COLO668 (cell line): Measurements from ENCODE around the gene JTB.

Experiments used
- DNase-seq: peaks from one replicate; lab custom pipeline; 2025; ENCODE audit not compliant: unreplicated experiment; lab: John Stamatoyannopoulos, UW

The JTB gene

DNA sequence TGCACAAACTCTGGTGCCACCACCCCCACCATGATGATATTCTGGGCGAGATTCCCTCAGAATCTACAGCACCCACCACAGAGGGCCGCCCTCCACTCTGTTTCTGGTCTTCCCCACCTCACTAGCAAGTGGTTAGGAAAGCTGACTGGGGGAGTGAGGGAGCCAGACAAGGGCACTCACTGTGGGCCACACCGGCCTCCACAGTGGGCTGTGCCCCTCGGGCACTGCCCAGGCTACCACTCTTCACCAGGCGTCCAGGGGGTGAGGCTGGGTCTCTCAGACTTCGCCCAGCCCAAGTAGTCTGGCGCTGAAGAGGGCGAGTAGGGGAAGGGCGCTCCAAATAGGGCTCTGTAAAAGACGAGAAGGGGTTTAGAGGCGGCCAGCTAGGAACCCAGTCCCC lies 43.5 kb downstream of the JTB start:
- no peak for DNase-seq

DNA sequence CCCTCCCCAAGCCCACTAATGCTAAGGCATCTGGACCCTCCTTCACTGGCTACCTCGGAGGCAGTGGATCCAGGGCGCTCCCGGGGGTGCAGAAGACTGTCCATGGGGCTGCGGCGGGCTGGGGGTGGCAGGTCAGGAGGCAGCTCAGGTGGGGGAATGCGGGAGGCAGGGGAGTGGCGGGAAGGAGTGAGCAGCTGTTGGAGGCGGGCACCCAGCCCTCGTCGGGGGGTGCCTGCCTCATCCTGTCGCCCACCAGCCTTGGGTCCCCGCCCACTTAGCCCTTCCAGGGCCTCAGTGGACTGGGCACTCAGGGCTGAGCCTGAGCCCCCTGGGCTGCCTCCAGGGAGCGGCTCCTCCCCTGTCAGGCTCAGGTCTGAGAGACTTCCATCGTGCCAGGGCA lies 44.0 kb downstream of the JTB start:
- no peak for DNase-seq

DNA sequence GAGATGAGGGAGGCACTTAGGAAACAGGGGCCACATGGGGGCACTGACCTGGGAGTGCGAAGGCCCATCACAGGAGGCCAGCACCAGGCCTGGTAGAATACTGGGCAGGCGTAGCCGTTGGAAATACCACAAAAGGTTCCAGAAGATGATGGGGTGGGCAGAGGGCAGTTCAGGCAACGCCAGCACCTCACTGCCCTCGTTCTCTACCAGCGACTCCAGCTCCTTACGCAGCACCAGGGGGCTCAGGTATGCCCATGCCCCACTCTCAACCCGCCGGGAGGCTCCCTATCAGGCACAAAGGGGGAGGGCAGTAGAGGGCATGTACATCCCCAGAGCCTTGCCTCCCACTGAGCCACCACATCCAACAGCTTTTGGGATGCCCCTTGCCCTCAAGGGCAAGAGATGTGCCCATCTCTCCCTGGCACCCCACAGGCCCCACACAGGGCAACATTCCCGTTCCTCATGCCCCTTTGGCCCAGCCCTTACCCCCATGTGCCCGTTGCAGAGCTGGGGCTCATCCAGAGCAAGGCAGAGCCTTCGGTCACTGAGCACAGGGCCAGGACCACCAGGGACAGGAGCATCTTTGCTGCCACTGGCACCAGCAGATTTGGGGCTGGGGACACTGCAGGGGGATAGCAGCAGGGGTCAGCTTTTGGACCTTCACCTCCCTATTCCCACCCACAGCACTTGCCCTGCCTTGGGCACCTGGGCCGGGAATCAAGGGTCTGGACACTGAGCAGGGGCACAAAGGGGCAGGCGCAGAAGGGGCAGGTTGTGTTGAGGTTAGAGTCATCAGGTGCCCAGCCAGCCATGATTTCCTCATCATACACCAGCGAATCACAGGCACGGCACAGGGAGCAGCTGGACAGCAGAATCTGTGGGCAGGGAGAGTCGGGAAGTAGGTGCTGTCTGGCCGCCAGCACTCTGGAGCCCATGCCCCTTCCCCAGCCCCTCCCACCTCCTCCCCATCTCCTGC lies 45.0 kb downstream of the JTB start:
- DNase-seq = no peak

DNA sequence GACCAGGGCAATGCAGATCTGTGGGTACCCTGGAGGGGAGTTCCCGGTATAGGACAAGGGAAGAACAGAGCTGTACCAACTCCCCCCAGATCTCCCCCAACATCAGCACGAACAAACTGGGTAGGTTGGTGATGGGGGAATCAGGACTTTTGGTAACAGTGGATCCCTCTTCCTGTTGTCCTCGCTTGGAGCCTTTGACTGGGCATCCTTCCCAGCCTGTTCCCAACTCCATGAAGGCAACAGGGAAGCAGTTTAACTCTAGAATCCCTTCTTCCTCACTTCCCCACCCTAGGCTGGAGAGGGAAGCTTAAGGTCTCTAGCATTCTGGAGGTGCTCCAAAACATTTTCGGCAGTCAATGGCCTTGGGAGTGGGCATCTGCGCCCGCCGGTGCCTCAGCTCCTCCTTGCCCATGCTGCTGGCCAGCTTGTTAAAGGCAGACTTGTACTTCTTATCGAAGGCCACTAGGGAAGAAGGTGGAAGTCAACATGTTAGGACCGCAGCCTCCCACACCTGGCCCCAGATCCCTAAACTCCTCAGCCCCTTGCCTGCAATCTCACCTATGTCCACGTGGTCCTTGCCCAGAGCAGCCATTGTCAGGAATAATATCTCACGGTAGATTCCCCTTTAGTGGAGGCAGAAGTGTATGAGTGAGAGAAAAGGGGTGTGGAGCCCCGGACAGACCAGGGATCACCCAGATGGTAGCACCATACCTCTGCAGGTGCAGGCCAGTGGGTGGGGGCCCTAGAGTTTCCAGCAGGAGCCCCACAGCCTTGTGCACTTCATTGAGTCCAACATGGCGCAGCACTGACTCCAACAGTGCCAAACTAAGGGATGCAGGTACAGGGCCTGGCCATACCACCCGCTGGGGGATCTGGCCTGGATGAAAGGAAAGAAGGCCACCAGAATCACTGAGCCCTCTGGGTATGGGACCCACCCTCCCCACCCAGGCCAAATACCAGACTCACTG lies 47.2 kb downstream of the JTB start:
- DNase-seq = no peak

DNA sequence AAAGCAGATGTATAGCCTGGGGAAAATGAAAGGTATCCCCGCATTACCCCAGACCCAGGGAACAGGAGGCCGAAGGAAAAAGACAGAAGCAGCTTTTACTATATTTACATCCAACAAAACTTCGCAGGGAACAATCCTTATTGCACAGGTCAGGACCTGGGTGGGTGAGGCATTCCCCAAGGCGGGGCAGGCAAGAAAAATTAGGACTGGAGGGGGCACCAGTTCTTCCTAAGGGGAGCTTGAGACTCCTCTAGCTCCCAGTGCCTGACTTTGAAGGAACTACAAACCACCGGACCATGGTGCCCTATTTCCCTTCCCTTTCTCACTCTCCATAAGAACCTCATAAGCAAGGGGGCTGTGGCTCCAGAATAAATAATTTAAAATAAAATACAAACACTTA lies 48.0 kb downstream of the JTB start:
- no peak for DNase-seq

DNA sequence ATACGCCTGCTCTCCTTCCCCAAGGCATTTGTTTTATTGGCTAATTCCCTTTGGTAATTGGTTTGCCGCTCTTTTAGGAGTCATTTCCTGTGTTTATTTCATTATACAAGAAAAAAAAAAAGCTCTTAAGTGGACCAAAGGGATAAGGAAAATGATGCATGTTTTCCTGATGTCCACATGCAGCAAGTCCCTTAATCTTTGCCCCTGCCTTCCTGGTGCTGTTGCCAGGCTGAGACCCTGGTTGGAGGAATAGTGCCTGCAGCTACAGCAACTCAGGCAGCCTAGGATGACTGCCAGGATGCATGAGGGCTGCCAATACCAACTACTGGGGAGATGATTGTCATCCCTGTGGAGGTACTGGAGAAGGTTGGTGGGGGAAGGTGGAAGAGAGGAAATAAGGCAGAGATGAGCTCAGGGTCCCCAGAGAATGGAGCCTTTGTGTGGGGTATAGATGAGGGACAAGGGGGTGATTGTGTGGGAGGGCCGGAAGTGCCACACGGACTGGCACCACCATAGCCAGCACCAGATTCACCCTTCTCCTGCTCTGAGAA lies 48.6 kb downstream of the JTB start:
- DNase-seq = no peak

DNA sequence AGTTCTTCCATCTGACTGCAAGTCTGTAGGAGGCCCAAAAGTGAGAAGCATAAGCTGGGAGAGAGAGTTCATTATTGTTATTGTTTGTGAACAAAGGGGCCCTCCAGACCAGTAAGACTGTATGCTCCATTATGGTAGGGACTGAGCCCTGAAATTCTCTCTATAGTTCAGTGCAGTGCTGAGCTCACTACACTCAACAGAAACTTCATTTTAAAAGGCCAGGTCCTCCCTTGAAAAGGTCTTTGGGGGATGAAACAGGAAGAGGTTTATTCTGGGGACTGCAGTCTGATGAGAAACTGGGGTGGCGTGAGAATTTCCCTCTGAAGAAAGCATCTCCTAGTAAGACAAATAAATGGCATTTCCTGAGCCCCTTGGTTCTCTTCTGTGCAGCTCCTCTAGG lies 49.2 kb downstream of the JTB start:
- no peak for DNase-seq

DNA sequence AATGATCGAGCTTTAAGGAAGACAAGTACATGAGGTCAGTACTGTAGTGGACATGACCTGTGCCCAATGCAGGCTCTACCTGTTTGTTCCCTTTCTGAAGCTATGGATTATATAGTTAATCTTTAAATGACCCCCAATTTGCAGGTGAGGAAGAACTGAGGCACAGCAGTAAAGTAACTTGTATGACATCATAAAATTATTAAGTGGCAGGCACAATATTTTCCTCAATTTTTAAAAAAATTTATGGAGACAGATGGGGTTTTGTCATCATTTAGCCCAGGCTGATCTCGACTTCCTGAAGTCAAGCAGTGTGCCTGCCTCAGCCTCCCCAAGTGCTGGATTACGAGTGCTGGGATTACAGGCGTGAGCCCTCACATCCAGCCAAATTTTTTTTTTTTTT lies 51.1 kb downstream of the JTB start:
- no peak for DNase-seq
